HG02763 (cell line): ENCODE data around the gene MRPL51.

Experiments
- ATAC-seq: cut with Tn5 transposase; IDR thresholded peaks from one replicate; pipeline ENCODE4 v1.9.1; 2021; ENCODE audit warnings: mild to moderate bottlenecking, moderate library complexity; ENCODE audit not compliant: unreplicated experiment

MRPL51 gene

DNA sequence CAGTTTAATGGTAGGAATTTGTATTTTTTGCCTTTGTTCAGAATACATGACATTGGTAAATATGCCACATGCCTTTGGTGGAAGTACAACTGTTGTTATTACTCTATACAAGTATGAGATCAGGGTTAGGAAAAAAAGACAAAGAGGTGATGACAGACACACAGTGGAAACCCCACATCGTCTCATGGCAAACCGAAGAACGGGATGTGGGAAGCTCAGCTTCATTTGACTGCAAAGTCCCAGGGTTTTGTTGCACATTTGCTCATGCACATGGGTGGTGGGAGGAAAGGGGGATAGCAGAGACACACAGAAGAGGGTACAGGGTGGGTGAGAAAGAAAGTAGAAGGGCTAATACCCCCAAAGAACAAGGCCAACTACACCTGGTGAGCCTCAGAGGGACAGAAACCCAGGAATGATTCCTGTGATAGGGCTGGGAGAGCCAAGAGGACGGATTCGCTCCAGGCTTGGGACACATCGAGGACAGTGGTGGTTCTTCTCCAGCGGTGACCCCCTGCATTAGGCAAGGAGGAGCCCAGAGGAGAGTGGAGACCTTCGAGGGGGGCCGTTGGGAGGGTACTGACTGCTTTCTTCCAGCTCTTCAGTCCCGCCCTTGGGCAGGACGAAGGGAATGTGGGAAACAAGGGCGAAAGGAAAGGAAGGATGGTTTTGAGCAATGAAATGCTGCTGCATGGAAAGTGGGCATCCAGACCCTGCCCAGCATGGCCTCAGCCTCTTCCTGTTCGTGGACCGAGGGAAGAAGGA, 30.6 kb downstream of the MRPL51 start:
- no peak for ATAC-seq

DNA sequence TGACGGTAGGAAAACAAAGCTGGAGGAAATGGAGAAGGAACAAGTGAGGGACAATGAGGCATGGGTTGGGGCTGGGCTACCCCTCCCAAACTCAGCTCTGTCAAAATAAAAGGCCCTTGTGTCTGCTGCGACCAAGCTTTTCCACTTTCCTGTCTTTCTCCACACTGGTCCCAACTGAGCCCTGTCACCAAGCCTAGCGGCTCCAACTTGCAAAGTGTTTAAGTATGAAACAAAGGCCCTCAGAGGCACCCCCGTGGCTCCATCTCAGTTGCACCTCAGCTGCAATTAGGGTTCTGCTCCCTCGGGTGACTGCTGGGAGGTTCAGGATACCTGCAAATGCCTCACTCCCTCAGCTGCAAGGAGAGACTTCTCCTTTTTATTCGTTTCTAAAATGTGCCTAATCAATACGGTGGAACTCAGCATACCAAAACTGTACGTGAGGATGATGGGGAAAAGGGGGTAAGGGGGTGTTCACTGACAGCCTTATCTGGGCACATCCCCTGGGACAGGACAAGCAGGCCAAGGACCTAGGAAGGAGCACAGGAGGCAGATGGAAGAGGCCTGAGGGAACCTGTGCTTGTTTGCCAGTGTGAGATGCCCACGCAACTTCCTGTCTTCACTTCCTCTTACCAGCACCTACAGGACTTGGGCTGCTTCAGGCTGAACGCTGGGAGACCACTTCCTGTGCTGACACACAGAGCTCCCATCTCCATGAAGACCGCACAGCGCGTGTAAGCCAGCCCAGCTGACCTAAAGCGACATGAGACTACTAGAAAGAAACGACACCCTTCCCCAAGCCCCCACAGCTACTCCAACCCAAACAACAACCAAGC, 31.4 kb downstream of the MRPL51 start:
- peak; percentile 64 for ATAC-seq

DNA sequence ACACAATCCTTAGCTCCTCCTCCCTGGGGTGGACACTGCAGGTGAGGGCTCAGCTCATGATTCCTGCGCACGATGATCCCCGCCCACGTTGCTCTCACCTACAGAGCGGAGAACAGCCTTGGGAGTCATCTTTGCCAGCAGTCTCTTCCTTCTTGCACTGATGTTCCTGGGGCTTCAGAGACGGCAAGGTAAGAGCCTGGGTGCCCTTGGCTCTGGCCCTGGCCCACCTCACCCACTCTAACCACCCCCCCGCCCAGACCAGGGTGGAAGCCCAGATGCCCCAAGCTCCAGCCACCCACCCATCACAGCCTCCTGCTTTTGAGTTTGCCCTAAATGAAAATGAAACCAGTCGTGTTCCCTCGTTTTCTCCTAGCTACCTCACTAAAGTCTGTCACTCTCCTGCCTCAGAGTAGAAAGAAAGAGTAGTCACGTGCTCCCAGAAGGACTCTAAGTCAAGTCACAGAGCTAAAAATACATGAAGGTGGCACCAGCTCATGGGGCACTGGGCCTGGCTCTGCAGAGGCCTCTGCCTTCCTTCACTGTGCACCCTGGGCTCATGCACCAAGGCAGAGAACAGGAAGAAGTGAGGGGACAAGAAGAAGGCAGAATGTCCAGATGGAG, 32.2 kb downstream of the MRPL51 start:
- no peak for ATAC-seq

DNA sequence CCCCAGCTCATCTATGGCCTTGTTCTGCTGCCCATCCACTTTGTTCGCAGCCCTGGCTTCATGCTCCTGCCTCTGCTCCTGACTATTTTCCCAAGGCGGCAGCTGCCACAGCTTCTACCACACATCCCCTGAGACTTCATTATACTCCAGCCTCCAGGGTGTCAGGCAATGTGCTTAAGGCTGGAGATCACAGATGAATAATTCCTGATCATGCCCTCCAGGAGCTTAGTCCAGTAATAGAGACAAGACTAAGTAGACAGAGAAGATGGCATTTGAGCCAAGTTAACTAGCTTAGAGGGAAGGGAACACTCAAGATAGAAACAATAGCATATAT, 34.1 kb downstream of the MRPL51 start:
- ATAC-seq = no peak

DNA sequence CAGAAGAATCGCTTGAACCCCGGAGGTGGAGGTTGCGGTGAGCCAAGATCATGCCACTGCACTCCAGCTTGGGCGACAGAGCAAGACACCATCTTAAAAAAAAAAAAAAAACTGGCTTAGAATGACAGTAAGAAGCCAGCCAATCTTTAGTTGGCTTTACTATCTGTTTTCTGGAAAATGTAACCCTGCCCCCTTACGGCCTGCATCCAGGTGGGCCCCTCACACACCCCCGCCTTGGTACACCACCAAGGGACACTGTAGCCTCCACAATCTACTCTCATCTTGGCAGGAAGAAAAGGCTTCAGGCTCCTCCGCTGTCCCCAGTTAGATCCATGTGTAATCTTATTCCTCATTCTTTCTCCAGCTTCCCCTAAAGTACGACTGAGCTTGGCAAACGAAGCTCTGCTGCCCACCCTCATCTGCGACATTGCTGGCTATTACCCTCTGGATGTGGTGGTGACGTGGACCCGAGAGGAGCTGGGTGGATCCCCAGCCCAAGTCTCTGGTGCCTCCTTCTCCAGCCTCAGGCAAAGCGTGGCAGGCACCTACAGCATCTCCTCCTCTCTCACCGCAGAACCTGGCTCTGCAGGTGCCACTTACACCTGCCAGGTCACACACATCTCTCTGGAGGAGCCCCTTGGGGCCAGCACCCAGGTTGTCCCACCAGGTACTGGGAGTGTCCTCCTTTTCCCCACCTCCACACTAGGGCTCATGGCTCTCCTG, 34.6 kb downstream of the MRPL51 start:
- no peak for ATAC-seq

DNA sequence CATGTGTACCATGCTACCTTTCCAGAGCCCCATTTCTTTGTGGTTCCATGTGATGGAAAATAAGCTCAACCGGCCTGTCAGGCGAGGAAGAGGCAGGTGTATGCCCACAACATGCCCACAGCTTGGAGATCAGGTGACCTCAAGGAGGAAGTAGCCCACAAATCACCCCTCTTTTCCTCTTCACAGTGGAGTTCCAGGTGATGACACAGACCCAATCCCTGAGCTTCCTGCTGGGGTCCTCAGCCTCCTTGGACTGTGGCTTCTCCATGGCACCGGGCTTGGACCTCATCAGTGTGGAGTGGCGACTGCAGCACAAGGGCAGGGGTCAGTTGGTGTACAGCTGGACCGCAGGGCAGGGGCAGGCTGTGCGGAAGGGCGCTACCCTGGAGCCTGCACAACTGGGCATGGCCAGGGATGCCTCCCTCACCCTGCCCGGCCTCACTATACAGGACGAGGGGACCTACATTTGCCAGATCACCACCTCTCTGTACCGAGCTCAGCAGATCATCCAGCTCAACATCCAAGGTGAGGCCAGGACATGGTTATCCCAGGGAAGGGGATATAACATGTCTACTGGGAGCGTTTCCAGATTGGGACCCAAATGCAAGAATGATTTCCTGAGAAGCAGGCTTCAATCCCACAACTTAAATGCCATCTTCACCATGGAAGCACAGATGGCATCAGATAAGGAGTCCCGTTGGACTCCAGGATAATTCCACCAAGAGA, 35.7 kb downstream of the MRPL51 start:
- no peak for ATAC-seq

DNA sequence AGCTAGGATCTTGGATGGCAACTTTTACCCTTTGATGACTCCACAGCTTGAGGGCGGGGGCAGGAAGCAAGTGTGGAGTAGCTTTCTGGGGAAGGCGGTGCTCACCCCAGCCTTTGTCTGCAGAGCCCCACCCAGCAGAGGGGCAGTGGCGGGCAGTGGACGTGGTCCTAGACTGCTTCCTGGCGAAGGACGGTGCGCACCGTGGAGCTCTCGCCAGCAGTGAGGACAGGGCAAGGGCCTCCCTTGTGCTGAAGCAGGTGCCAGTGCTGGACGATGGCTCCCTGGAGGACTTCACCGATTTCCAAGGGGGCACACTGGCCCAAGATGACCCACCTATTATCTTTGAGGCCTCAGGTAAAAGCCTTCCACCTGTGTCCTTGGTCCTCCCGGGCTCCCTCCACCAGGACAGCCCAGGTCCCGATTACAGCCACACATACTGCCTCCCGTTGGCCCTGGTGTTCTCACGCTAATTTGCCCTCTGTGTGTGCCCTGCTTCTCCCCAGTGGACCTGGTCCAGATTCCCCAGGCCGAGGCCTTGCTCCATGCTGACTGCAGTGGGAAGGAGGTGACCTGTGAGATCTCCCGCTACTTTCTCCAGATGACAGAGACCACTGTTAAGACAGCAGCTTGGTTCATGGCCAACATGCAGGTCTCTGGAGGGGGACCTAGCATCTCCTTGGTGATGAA, 40.0 kb downstream of the MRPL51 start:
- no peak for ATAC-seq

DNA sequence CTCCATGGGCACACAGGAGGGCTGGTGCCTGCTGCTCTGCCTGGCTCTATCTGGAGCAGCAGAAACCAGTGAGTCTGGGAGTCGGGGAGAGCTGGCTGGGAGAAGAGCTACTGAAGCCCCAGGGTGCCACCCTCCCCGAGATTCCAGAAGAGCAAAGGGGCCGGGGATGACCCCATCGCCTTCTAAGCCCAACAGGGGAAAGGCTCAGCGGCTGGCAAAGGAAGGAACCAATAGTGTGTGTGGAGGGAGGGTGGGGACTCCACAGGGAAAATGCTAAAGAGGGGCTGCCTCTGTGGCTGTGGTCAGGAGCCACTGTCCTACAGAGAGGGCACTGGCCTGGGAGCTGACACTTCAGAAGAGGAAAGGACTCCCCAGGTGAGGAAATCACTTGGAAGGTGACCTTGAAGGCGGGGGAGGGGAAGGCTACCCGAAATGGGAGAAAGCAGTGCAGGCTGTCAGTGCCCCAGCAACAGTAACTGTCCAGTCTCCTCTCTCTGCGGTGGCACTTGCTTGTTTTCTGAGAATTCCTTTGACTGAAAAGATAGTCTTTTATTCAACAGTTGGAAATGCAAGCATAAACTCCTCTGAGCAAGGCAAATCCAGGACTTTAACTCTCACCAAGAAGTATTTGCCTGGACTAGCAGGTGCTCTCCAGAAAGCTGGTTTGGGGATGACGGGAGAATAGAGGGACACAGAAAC, 40.7 kb downstream of the MRPL51 start:
- ATAC-seq = peak; percentile 10

DNA sequence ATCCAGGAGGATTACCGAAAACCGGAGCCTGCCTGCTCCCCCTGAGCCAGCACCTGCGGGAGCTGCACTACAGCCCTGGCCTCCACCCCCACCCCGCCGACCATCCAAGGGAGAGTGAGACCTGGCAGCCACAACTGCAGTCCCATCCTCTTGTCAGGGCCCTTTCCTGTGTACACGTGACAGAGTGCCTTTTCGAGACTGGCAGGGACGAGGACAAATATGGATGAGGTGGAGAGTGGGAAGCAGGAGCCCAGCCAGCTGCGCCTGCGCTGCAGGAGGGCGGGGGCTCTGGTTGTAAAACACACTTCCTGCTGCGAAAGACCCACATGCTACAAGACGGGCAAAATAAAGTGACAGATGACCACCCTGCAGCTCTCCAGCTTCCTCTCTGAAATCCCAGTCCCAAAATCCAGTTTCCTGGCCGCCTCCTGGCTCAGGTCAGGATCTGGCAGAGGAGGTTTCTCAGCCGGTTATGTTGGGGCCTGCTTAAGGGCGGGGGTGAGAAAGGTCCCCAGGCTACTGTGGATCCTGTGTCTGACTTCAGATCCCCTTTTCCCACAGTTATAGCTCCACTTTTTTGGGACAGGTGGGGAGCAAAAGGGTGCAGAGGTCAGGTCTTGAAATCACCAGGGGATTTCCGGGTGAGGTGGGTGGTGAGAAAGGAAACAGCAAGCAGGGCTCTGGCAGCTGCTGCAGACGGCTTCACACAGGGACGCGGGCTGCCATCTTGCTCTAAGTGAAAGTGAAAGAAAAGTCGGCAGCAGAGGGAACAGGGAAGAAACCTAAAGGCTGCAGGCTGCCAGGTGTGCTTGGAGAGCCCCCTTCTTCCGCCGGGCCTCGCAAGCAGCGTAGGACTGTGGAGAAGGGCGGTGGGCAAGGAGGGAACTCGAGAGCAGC, 41.5 kb downstream of the MRPL51 start, which contains the start of gene TAPBPL:
Gene TAPBPL (plus strand): TSS at position 695 of the 897 bp plus-strand sequence. CDS start 207 bp downstream, outside the sequence.
- ATAC-seq = peak; percentile 53

DNA sequence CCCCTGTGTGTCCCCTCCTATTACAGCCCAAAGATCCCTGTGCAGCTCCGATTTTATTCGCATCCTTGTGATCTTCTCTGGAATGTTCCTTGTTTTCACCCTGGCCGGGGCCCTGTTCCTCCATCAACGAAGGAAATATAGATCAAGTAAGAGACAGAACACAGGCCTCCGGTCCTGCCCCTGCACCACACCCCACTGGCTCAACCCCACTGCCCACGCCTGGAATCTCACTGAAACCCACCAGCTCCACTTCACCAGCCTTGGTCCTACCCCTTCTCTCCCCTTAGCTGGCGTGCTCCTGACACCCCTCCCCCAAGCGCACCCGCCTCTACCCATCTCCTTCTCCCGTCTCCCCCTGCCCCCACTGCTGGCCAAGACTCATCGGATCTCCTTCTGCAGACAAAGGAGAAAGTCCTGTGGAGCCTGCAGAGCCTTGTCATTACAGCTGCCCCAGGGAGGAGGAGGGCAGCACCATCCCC, 42.2 kb downstream of the MRPL51 start:
- ATAC-seq = no peak

DNA sequence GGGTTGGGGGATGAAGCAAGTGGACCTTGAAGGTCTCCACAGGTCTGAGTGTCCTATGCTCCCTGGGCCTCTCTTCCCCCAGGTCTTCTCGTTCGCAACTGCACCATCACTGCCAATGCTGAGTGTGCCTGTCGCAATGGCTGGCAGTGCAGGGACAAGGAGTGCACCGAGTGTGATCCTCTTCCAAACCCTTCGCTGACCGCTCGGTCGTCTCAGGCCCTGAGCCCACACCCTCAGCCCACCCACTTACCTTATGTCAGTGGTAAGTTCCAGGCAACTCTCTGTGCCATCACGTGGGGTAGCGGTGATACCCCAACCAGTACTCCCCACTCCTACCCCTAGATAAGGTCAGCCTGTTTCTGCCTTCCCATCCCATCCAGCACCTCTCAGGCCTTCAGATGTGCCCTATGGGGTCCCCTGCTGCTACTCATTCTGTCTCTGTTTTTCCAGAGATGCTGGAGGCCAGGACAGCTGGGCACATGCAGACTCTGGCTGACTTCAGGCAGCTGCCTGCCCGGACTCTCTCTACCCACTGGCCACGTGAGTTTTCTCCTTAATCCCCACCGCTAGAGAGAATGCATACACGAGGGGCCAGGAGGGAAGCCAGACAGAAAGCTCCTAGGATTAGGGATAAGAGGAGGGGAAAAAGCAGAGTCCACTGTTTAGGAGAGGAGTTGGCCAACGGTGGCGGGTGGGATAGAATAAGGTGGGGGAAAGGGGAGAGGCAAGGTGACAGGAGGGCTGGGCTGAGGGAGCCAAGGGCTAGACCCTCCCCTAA, 42.8 kb downstream of the MRPL51 start:
- ATAC-seq = no peak

DNA sequence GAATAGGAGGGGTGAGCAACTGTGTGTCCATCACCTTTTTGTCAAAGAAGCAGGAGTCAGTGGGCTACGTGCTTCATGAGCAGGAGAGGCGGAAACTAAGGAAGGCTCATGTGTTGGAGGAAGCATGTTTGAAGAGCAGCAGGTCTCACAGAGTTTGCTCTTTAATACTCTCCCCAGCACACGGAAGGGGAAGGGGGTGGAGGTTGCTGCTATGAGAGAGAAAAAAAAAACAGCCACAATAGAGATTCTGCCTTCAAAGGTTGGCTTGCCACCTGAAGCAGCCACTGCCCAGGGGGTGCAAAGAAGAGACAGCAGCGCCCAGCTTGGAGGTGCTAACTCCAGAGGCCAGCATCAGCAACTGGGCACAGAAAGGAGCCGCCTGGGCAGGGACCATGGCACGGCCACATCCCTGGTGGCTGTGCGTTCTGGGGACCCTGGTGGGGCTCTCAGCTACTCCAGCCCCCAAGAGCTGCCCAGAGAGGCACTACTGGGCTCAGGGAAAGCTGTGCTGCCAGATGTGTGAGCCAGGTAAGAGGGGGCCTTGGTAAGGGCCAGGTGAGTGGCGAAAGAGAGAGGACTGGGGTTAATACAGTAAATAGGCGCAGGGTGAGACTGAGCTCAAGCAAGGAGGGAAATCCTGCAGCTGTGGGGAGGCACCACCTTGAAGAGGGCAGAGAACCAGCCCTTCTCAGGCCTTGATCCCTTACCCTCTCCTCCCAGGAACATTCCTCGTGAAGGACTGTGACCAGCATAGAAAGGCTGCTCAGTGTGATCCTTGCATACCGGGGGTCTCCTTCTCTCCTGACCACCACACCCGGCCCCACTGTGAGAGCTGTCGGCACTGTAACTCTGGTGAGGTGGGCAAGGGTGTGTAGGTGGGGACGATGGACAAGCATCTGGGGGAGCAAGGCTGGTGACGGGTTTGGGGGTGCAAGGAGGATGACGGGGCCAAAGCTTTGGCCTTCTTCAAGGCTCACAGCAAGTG, 48.1 kb downstream of the MRPL51 start, which contains the start of gene CD27:
Gene CD27 (plus strand): TSS at position 252 of the 985 bp plus-strand sequence. CDS start 141 bp downstream, at position 393.
- no peak for ATAC-seq

DNA sequence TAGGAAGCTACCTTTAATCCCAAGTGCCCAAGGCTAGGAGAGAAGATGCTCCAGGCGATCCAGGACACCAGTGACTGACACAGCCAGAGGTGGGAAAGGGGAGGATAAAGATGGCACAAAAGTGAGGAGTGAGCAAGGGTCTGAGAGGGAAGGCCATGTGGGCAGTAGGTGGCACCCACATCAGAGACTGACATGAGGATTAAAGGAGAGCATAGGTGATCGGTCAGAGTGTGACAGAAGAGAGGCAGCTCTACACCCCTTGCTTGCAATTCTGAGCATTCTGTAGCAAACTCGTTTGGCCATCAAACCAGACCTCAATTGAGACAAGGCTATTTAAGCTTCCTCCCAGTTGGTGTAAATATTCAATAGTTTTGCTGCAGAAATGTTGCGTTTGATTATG, 49.0 kb downstream of the MRPL51 start:
- no peak for ATAC-seq

DNA sequence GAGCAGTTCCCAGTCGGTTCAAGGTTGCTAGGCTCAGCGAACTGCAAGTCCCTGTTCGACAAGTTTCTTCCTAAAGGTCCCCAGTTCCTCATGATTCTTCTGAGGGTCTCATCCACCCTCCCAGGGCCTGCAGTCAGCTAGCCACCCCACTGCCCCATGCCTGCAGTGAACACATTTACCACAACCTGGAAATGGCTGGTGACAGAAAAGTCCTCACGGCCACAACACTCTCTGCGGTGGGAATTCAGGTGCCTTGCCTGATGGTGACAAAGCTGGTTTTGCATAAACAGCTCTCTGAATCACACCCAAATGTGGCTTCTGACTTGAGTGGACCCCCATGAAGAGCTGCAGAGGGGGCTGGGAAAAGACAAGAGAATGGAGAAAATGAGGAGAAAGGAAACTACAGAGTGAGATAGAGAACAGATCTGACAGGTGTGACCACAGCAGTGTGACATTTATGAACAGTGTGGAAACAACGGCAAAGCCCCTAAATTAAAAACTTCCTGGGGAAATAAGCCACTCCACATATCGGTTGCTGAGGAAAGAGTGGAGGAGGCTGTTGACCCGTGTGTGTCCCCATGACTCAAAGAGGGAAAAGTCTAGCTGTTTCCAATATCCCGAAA, 49.6 kb downstream of the MRPL51 start:
- no peak for ATAC-seq

DNA sequence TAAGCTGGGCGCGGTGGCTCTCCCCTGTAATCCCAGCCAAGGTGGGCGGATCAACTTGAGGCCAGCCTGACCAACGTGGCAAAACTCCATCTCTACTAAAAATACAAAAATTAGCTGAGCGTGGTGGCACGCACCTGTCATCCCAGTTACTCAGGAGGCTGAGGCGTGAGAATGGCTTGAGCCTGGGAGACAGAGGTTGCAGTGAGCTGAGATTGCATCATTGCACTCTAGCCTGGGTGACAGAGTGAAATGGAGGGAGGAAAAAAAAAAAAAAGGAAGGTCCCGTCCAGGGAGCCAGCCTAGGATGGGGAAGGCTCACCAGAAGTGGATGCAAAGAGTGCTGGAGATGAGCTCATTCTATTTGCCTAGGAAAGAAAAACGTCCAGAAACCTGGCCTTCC, 50.2 kb downstream of the MRPL51 start:
- ATAC-seq = no peak
